Pancreas (tissue), 10 donors: ENCODE measurements around the gene SCN11A. TPM values are rescaled to one million over a fixed set of nuclear protein-coding genes. Genes with fewer than 3 reads are reported as not detected.
A peak's percentile ranks its signal among the peaks of the same experiment; 100 is the strongest.

Source experiments
- ATAC-seq, 4 donors: fragments of 200-7000 bp; cut with Tn5 transposase; one replicate each; pipeline versions ENCODE4 v1.8.0 to v1.9.1; 2020; ENCODE audit warnings: mild to moderate bottlenecking in 4 of 4, moderate library complexity in 4 of 4
- DNase-seq, 6 donors: peaks; one replicate each; pipeline ENCODE4 v3.0.0-alpha.2; 2020
- FAIRE-seq: peaks from 2 replicates; lab custom pipeline; 2012; peaks lifted over from hg19 to GRCh38; lab: Jason Lieb, UNC
- H3K27ac ChIP-seq, 4 donors: fragments of 200-600 bp; sonication (generic); 1 replicate in 3 of 4; 2 replicates in 1 of 4; pipeline versions ENCODE4 v1.5.0 to v1.8.0; 2020
- H3K27me3 ChIP-seq, 4 donors: fragments of 200-600 bp; one replicate each; pipeline ENCODE4 v1.8.0; 2021
- H3K36me3 ChIP-seq, 3 donors: fragments of 200-600 bp; sonication (generic) in 1 of 3; one replicate each; pipeline versions ENCODE4 v1.5.0 to v1.8.0; 2020 to 2021
- H3K4me1 ChIP-seq, 3 donors: fragments of 200-600 bp; one replicate each; pipeline ENCODE4 v1.8.0; 2021
- H3K4me3 ChIP-seq, 4 donors: fragments of 200-600 bp; sonication (generic) in 2 of 4; one replicate each; pipeline versions ENCODE4 v1.5.0 to v1.8.0; 2020 to 2021
- H3K9me3 ChIP-seq, 4 donors: fragments of 200-600 bp; one replicate each; pipeline ENCODE4 v1.8.0; 2021
- CTCF ChIP-seq, 4 donors: fragments of 200-600 bp; sonication (generic) in 3 of 4; IDR thresholded peaks; one replicate each; pipeline versions ENCODE4 v1.5.0 to v1.8.0; 2021; ENCODE audit warnings: antibody characterized with exemption in 4 of 4
- WGBS, 2 donors: extraction: QIAGEN DNeasy Blood & Tissue Kit; methylation state at CpG; one replicate each; pipeline ENCODE4 v1.1.7; 2013; 5-methylcytosine and 5-hydroxymethylcytosine counted together
- intact Hi-C, 3 donors: fragments of 100-400 bp; cut with DNase I; formaldehyde crosslinking; loops; one replicate each; pipeline versions ENCODE4 v1.11.1 to v1.14.2; 2022
- polyA plus RNA-seq, 2 donors: library from polyadenylated mRNA; stranded (reverse); fragments of 200-250 nt; gene quantifications; one replicate each; pipeline ENCODE4 v1.2.3, GENCODE V29; 2013
- total RNA-seq, 6 donors: library from RNA; stranded (reverse); fragmentation: NEBNext Ultra II Directional in 4 of 6; extraction: Animal tissue kit (Norgen Biotek cat#: 25700) in 4 of 6; gene quantifications; one replicate each; pipeline versions ENCODE4 v1.2.1 to v1.2.4, GENCODE V29; 2021 to 2023
- donor health status: healthy with polysubstance abuse.
- donor health status: DM: no; HTN: no; CAD: no; lungs with moderate emphysema.
- donor health status: DM: no; HTN: no; CAD: no.
- donor health status: control.
- donor health status: control.
- donor health status: Bipolar disorder and iron deficiency.
- donor health status: DM: yes; HTN: yes; CAD: no.
- donor health status: DM: no; HTN: no; CAD: no.
- donor health status: DM: no; HTN: no; CAD: no.
- donor health status: DM: yes; HTN: yes; CAD: no.

The SCN11A gene
- total RNA-seq (under 1 TPM in 5 of 6 donors, not detected in 1; 0.03 to 0.16 (median 0.03) TPM), polyA plus RNA-seq (under 1 TPM; 0.04 to 0.09 TPM)

GRCh38 chr3:39051649-39052561 lies at the start of gene SCN11A, which contains the start of gene WDR48:
Gene SCN11A (minus strand): TSS chr3:39051944. CDS start chr3:38950362, 101,582 bp downstream.
Gene WDR48 (plus strand): TSS chr3:39052016. CDS start chr3:39052026, 10 bp downstream.
- FAIRE-seq (peak; percentile 69), ATAC-seq (peak; percentile 99 to 100 (median 100)), DNase-seq (peak; percentile 90 to 97 (median 93))
- H3K4me3 ChIP-seq, result peak within 1 kb of the TSS; percentile 80 to 100 (median 96)
- 0 to 1% methylated on average over 55 to 68 of the region's 68 CpGs for WGBS, 2 donors
- TF ChIP-seq CTCF (IDR thresholded peaks at IDR 0.05), result no peak
- no peaks in the 10 kb centered on the region for H3K27me3 ChIP-seq
- no peaks in the 10 kb centered on the region for H3K36me3 ChIP-seq
- no peaks in the 10 kb centered on the region for H3K9me3 ChIP-seq
- peaks cover 0 to 11% (median 0%) of the 10 kb centered on the region in 3 donors for H3K4me1 ChIP-seq
- intact Hi-C loops, result no loop called here
- peak within 1 kb of the TSS; percentile 76 to 90 (median 86) for H3K27ac ChIP-seq

GRCh38 chr3:39101022-39101689 lies 49.4 kb upstream of the SCN11A start:
- ATAC-seq (peak; percentile 47 to 79 (median 68)), DNase-seq (peak in 2 of 6 donors; percentile 49 to 51), FAIRE-seq (no peak)
- TF ChIP-seq CTCF (IDR thresholded peaks at IDR 0.05), result peak; percentile 29 to 50 (median 42)
- Histone ChIP-seq H3K27me3 (no peaks in the 10 kb centered on the region), H3K4me1 (peaks cover 0 to 17% (median 0%) of the 10 kb centered on the region in 3 donors), H3K9me3 (no peaks in the 10 kb centered on the region), H3K27ac (no peak overlapping the region), H3K36me3 (peaks cover 0 to 25% (median 23%) of the 10 kb centered on the region in 3 donors), H3K4me3 (no peak overlapping the region)
- intact Hi-C loops, result no loop called here
- 77 to 84% methylated on average over 5 of the region's 5 CpGs for WGBS, 2 donors

- Histone ChIP-seq H3K4me1 (peaks cover 0 to 10% (median 0%) of the 10 kb centered on the region in 3 donors), H3K36me3 (peaks cover 0 to 25% (median 23%) of the 10 kb centered on the region in 3 donors), H3K9me3 (no peaks in the 10 kb centered on the region), H3K4me3 (no peak overlapping the region), H3K27me3 (no peaks in the 10 kb centered on the region), H3K27ac (no peak overlapping the region)
- no peak for TF ChIP-seq CTCF (IDR thresholded peaks at IDR 0.05)
- DNase-seq (peak in 2 of 6 donors; percentile 47 to 57), ATAC-seq (no peak), FAIRE-seq (no peak)
- WGBS, 2 donors, result 86 to 92% methylated on average over 9 of the region's 9 CpGs
- intact Hi-C loops, result no loop called here
Observed at GRCh38 chr3:39100500-39100886, 48.7 kb upstream of the SCN11A start.

GRCh38 chr3:39099738-39100499 lies 48.2 kb upstream of the SCN11A start:
- 92 to 94% methylated on average over 2 of the region's 2 CpGs for WGBS, 2 donors
- Histone ChIP-seq H3K4me3 (no peak overlapping the region), H3K4me1 (peaks cover 0 to 6% (median 0%) of the 10 kb centered on the region in 3 donors), H3K27ac (no peak overlapping the region), H3K36me3 (peaks cover 0 to 29% (median 23%) of the 10 kb centered on the region in 3 donors), H3K27me3 (no peaks in the 10 kb centered on the region), H3K9me3 (no peaks in the 10 kb centered on the region)
- DNase-seq (no peak), ATAC-seq (no peak), FAIRE-seq (no peak)
- TF ChIP-seq CTCF (IDR thresholded peaks at IDR 0.05), result no peak
- intact Hi-C loops, result no loop called here
